Measurements from ENCODE around the gene SLC7A5.
"Not testable (repeated sequence)": the region's sequence is repeated elsewhere in the genome, so short reads cannot be mapped to it uniquely, and the experiment has no call there.

The SLC7A5 gene

DNA sequence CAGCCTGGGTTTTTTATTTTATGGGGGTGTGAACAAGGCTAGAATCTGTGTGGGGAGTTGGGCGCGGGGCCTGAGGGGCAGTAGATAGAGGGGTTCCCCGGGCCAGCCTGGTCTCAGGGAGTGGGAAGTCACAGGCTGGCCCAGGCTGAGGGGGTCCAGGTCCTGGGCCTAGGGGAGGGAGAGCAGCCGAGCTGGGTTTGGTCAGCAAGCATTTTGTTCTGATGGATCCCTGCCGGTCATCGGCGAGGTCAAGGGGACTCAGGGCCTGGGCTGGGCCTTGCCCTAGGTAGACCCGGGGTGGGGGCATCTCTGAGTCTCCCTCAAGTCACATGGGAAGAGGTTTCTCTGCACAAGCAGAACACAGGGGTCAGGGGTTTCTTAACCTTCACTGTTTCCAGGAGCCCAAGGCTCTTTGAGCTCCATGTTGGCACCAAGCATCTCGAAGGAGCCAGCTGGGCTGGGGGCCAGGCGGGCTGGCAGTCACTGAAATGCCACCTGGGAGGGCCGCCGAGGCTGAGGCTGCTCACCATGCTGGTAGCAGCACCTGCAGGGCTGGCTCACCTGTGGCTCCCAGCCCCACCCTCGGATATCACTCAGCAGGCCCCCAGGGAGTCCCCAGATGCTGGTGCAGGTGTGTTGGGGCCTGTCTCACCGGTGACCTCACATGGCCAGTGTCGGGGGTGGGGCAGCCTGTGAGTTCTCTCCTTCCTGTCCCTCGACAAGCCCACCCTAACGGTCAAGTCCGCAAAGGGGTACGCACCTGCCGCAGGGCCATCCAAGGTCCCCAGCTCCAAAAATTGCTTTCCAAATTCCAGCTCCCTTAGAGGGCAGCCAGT lies 41.0 kb downstream of the SLC7A5 start:
- Histone ChIP-seq H3K27ac (ENCODE audit: low read depth, low read length) (peak overlapping the region; percentile 54), H3K27me3 (ENCODE audit: control insufficient read depth, insufficient read depth, low read length) (no peaks in the 10 kb centered on the region), H3K4me1 (ENCODE audit: control insufficient read depth, insufficient read depth, low read length) (peaks cover 40% of the 10 kb centered on the region), H3K9me3 (ENCODE audit: control insufficient read depth, insufficient read depth, low read length) (no peaks in the 10 kb centered on the region), H3K9ac (ENCODE audit: low read depth, low read length) (no peak overlapping the region), H3K4me3 (ENCODE audit: low read depth, low read length) (no peak overlapping the region), H3K36me3 (ENCODE audit: control insufficient read depth, insufficient read depth, low read length) (peaks cover 35% of the 10 kb centered on the region)

GRCh38 chr16:87827588-87827915 lies 41.8 kb downstream of the SLC7A5 start:
- not testable (repeated sequence) for H3K27ac ChIP-seq (ENCODE audit: low read depth, low read length); H3K9me3 ChIP-seq (ENCODE audit: control insufficient read depth, insufficient read depth, low read length)
- H3K4me1 ChIP-seq (ENCODE audit: control insufficient read depth, insufficient read depth, low read length), result peaks cover 47% of the 10 kb centered on the region

DNA sequence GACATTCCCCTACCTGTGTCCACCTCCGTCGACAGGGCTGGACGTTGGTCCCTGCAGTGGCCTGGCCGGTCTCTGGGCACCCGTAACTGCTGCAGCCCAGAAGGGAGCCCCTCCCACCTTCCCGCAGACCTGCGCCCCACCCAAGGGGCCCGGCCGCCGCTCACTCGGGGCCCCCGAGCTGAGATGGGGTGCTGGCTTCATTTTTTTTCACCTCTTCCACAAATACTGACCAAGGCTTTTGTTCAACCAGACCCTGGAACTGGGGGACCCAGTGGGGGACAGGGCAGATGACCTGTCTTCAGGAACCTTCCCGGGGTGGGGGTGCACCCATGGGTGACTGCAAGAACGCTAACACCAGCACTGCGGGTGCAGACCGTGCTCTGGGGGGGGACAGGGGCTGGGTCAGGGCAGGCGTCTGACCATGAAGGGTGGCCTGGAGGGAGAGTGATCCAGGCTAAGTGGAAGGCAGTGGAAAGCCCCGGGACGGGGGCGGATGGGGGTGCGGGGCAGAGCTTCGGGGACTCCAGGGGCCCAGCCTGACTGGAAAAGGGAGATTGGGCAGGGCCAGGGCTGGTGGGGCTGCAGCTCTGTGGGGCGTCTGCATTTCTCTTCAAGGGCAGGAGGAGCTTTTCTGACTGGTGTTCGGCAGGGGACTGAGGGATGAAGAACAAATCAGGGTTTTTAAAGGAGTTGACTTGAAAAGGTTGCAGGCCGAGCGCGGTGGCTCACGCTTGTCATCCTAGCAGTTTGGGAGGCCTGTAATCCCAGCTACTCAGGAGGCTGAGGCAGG lies 42.3 kb downstream of the SLC7A5 start:
- H3K4me1 ChIP-seq (ENCODE audit: control insufficient read depth, insufficient read depth, low read length), result peaks cover 52% of the 10 kb centered on the region
- no peaks in the 10 kb centered on the region for H3K9me3 ChIP-seq (ENCODE audit: control insufficient read depth, insufficient read depth, low read length)
- no peak overlapping the region for H3K9ac ChIP-seq (ENCODE audit: low read depth, low read length)
- H3K27ac ChIP-seq (ENCODE audit: low read depth, low read length), result peak overlapping the region; percentile 10
- no peaks in the 10 kb centered on the region for H3K27me3 ChIP-seq (ENCODE audit: control insufficient read depth, insufficient read depth, low read length)
- H3K4me3 ChIP-seq (ENCODE audit: low read depth, low read length), result no peak overlapping the region
- H3K36me3 ChIP-seq (ENCODE audit: control insufficient read depth, insufficient read depth, low read length), result peaks cover 23% of the 10 kb centered on the region

More at GRCh38 chr16:87827588-87827915, 41.8 kb downstream of the SLC7A5 start:
- not testable (repeated sequence) for H3K27me3 ChIP-seq (ENCODE audit: control insufficient read depth, insufficient read depth, low read length); H3K4me3 ChIP-seq (ENCODE audit: low read depth, low read length); H3K9ac ChIP-seq (ENCODE audit: low read depth, low read length)
- peaks cover 27% of the 10 kb centered on the region for H3K36me3 ChIP-seq (ENCODE audit: control insufficient read depth, insufficient read depth, low read length)

- H3K4me3 ChIP-seq (ENCODE audit: low read depth, low read length); H3K27me3 ChIP-seq (ENCODE audit: control insufficient read depth, insufficient read depth, low read length); H3K27ac ChIP-seq (ENCODE audit: low read depth, low read length); H3K9me3 ChIP-seq (ENCODE audit: control insufficient read depth, insufficient read depth, low read length); H3K9ac ChIP-seq (ENCODE audit: low read depth, low read length): not testable (repeated sequence)
- peaks cover 57% of the 10 kb centered on the region for H3K4me1 ChIP-seq (ENCODE audit: control insufficient read depth, insufficient read depth, low read length)
- H3K36me3 ChIP-seq (ENCODE audit: control insufficient read depth, insufficient read depth, low read length), result peaks cover 17% of the 10 kb centered on the region
Measured at GRCh38 chr16:87826407-87826797, 42.9 kb downstream of the SLC7A5 start.

DNA sequence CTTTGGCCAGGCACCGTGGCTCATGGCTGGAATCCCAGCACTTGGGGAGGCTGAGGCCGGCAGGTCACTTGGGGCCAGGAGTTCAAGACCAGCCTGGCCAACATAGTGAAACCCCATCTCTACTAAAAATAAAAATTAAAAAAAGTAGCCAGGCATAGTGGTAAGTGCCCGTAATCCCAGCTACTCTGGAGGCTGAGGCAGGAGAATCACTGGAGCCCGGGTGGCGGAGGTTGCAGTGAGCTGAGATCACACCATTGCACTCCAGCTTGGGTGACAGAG lies 43.5 kb downstream of the SLC7A5 start:
- Histone ChIP-seq H3K27ac (ENCODE audit: low read depth, low read length) (peak overlapping the region; percentile 35), H3K36me3 (ENCODE audit: control insufficient read depth, insufficient read depth, low read length) (peaks cover 11% of the 10 kb centered on the region), H3K4me1 (ENCODE audit: control insufficient read depth, insufficient read depth, low read length) (peaks cover 59% of the 10 kb centered on the region)
- H3K9me3 ChIP-seq (ENCODE audit: control insufficient read depth, insufficient read depth, low read length); H3K27me3 ChIP-seq (ENCODE audit: control insufficient read depth, insufficient read depth, low read length); H3K9ac ChIP-seq (ENCODE audit: low read depth, low read length); H3K4me3 ChIP-seq (ENCODE audit: low read depth, low read length): not testable (repeated sequence)

GRCh38 chr16:87824991-87825841 lies 44.1 kb downstream of the SLC7A5 start:
- Histone ChIP-seq H3K27ac (ENCODE audit: low read depth, low read length) (peak overlapping the region; percentile 35), H3K9me3 (ENCODE audit: control insufficient read depth, insufficient read depth, low read length) (no peaks in the 10 kb centered on the region), H3K4me1 (ENCODE audit: control insufficient read depth, insufficient read depth, low read length) (peaks cover 64% of the 10 kb centered on the region), H3K4me3 (ENCODE audit: low read depth, low read length) (no peak overlapping the region), H3K27me3 (ENCODE audit: control insufficient read depth, insufficient read depth, low read length) (no peaks in the 10 kb centered on the region), H3K9ac (ENCODE audit: low read depth, low read length) (no peak overlapping the region), H3K36me3 (ENCODE audit: control insufficient read depth, insufficient read depth, low read length) (peaks cover 7% of the 10 kb centered on the region)

DNA sequence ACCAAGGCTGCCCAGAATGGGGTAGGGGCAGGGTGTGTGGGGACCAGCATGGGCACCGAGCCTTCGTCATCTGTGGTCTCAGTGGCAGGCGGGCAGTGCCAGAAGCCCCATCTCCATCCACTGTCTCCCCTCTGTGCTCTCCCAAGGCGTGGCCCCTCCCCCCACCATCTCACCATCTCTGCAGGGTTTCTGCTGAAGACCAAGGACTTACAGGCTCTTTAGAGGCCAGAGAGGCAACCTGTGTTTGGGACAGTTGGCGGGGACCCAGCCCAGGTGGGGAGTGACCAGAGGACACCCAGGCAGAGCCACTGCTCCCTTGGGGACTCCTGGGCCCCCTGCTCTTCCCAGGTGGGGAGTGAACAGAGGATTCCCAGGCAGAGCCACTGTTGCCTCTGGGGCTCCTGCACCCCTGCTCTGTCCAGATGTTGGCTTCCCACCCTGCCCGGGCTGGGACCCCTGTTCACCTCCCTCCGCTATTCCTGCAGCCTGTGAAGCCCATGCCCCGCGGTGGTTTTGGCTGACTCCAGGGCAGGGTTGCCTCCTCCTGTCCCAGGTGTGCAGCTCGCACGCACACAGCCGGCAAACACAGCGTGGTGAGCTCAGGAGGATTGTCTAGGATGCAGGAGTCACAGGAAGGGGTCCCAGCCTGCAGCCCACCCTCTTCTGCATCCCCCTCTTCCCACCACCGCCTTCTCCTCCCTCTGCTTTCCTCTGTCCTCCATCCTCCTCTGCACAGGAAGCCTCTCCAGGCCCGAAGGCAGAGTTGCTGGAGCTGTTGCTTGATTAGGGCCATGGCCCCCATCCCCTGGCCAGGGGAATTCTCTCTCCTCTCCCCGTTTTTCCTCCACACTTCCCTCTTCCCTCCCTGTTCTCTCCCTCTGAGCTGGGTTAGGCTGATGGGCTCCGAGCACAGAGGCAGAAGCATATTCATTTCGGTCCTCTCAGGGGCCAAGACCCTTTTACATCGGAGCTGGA lies 45.0 kb downstream of the SLC7A5 start:
- peaks cover 59% of the 10 kb centered on the region for H3K4me1 ChIP-seq (ENCODE audit: control insufficient read depth, insufficient read depth, low read length)
- H3K9me3 ChIP-seq (ENCODE audit: control insufficient read depth, insufficient read depth, low read length), result no peaks in the 10 kb centered on the region
- H3K27me3 ChIP-seq (ENCODE audit: control insufficient read depth, insufficient read depth, low read length), result no peaks in the 10 kb centered on the region
- no peak overlapping the region for H3K27ac ChIP-seq (ENCODE audit: low read depth, low read length)
- no peak overlapping the region for H3K9ac ChIP-seq (ENCODE audit: low read depth, low read length)
- no peak overlapping the region for H3K4me3 ChIP-seq (ENCODE audit: low read depth, low read length)
- H3K36me3 ChIP-seq (ENCODE audit: control insufficient read depth, insufficient read depth, low read length), result no peaks in the 10 kb centered on the region

- Histone ChIP-seq H3K4me3 (ENCODE audit: low read depth, low read length) (no peak overlapping the region), H3K27me3 (ENCODE audit: control insufficient read depth, insufficient read depth, low read length) (no peaks in the 10 kb centered on the region), H3K36me3 (ENCODE audit: control insufficient read depth, insufficient read depth, low read length) (no peaks in the 10 kb centered on the region), H3K9me3 (ENCODE audit: control insufficient read depth, insufficient read depth, low read length) (no peaks in the 10 kb centered on the region), H3K4me1 (ENCODE audit: control insufficient read depth, insufficient read depth, low read length) (peaks cover 50% of the 10 kb centered on the region), H3K27ac (ENCODE audit: low read depth, low read length) (peak overlapping the region; percentile 71), H3K9ac (ENCODE audit: low read depth, low read length) (no peak overlapping the region)
Measured at GRCh38 chr16:87823181-87823929, 46.0 kb downstream of the SLC7A5 start.

DNA sequence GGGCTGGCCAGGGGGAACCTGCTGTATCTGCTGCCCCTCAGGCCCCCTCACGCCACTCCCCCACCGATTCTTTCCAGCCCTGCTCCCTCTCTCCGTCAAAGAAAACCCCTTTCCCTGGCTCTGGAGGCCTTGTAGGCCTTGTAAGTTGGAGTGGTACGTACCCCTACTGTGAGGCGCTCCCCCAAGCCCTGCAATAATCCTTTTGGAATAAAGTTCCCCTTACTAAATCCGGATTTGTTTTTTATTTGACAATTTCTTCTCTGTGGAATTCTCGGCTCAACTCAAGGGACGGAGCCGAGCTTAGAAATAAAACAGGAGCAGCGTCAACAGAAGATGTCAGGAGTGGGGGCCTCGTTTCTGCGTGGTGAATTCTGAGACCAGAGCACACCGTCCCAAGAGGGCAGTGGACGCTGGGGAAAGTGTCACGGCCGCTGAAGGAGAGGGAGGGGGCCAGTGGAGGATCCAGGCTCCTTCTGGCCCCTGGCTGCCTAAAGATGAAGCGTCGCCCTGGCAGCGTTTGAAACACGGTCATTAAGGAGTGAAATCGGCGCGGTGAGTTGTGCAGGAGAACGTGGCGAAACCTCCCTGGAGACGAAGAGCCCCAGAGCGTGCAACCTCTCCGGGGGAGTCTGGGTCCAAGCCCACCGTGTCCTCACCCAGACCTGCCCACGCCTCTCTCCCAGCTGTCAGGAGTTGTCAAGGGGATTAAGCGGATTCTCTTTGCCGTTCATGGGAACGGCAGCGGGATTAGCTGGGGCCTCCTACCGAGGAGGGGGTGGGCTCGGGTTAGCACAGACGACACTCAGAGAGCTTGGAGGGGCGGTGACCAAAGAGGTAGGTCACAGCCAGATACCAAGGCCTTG lies 47.0 kb downstream of the SLC7A5 start:
- Histone ChIP-seq H3K36me3 (ENCODE audit: control insufficient read depth, insufficient read depth, low read length) (no peaks in the 10 kb centered on the region), H3K9ac (ENCODE audit: low read depth, low read length) (no peak overlapping the region), H3K4me1 (ENCODE audit: control insufficient read depth, insufficient read depth, low read length) (peaks cover 46% of the 10 kb centered on the region), H3K9me3 (ENCODE audit: control insufficient read depth, insufficient read depth, low read length) (no peaks in the 10 kb centered on the region; the same call in 1 of the 2 replicates), H3K4me3 (ENCODE audit: low read depth, low read length) (no peak overlapping the region), H3K27me3 (ENCODE audit: control insufficient read depth, insufficient read depth, low read length) (no peaks in the 10 kb centered on the region), H3K27ac (ENCODE audit: low read depth, low read length) (peak overlapping the region; percentile 71)

Measured in HUES48 (cell line).